ENCODE data around the gene LDB3.

Gene LDB3

DNA sequence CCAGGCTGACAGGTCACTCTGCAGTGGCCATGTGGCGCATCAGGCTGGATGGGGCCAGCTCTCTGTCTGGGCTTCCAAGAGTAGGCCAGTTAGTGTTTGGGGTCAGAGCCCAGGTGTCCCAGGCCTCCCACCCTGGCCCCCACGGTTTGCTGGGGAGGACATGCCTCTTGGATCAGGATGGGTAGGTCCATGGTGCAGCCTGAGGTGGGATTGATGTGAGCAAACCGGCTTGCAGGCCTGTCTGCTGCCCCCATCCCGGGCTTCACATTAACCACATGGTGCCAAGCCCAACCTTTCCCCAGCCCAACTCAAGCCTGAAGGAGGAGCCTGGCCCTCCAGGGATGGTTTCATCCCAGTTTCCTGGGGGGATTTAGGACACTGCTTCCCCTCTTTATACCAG, 39.2 kb downstream of the LDB3 start:
- DNase-seq, result no peak

DNA sequence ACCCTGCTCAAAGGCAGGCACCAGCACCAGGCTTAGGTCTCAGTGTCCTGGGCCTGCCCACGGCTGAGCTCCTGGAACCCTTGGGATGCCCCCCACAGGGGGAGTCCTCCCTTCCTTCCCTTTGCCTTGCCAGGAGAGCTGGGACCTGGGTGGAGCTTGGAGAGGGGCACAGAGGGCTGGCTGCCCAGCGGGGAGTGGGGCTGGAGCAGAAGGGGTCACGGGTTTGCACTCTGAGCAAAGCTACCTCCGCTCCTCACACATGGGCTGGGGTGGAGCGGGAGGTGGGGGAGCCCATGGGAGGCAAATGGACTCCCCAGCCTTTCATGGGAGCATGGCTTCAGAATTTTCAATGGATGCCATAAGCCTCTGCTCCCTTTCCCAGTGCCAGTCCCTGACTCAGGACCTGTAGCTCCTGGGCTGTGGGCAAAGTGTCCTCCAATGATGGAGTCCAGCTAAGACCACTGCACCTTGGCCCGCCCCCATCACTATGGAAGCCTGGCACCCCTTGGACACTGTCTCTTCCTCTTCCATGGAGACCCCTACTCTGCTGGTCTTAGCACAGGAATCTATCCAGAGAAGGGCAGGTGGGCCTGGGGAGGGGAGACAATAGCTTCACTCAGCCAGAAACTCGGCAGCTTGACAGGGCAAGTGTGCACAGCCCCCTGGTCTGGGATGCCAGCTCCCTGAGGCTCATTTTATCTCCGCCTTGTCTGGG, 39.9 kb downstream of the LDB3 start:
- DNase-seq, result no peak

- DNase-seq, result no peak
Measured at GRCh38 chr10:86708783-86709380, 40.6 kb downstream of the LDB3 start.

DNA sequence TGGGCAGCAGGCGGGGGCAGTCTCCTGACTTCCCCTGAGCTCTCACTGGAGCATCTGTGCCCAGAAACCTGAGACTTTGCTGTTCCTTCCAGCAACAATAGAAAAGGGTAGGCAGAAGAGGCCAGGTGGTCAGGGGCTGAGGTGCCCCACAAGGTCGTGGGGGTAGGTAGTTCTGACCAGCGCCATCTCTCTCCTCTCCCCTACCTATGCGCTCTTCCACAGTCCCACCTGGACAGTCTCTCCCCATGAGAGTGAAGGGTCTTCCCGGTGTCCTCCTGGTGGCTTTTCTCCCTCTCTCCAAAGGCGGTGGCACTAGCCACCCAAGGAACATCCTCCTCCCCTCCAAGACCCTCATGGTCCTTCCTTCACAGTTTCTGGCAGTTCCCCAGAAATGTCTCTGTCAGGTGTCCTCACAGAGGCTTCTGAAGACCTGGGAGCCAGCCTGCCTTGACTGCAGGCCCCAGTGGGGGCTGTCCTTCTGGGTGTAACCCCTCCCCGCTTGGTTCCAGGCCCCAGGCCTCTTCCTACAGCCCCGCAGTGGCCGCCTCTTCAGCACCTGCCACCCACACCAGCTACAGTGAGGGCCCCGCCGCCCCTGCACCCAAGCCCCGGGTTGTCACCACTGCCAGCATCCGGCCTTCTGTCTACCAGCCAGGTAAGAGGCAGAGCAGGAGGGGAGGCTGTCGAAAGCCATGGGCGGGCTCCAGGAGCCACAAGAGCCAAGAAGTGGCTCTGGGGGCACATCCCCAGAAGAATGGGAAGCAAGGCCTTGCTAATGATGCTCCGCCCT, 41.3 kb downstream of the LDB3 start:
- no peak for DNase-seq

DNA sequence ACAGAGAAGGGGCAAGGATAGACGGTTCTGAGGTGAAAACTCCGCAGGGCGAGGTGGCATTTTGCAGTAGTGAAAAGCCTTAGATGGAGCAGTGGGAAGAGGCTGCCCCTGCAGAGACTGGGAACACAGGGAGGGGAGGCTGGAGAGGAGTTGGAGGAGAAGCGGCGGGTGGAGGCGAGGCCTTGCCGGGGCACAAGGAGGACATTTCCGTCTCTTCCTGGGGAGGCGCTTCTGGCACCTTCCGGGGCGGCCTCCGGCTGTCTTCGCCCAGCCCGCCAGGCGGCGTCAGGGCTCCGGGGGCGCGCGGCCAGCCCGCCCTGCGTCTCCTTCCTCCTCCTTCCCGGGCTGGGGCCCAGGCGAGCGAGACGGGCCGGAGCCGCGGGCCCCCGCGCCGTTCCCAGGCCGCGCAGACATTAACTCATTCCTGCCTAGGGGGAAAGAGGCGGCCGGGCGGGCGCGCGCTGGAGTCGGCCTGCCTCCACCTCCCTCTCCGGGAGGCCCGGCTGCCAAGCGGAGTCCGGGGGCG, 42.7 kb downstream of the LDB3 start:
- peak; percentile 30 to 88 (median 72) for DNase-seq

DNA sequence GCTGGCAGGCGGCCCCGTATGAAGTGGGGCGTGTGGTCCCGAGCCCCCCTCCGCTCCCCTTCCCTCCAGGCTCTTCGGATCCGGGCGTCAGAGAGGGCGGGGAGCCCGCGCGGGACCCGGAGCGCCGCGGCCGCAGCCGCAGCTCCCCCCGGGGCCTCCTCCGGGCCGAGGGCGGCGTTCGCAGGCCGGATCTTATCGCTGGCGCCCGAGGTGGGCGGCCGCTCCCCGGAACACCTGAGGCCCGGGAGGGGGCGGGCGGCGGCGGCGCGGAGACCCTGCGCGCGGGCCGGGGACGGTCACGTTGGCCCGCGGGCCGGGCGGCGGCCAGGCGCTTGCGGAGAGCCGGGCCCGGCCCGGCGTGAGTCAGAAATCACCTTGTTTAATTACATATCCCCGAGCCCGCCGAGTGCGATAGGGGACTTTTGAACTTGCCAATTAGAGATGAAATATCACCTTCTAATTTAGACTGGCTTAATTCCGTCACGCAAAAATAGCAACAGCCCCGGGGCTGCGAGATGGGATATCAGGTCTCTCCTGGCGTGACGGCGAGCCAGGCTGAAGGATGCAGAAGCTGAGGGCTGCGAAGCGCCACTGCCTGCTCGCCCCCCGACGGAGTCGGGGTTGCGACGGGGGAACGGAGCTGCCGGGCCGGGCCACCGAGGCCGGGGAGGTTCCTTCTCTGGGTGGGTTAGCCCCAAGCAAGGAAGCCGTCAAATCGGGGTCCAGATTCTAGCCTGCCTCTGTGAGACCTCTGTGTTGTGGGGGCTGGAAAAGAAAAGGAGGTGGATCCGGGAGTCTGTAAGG, 43.4 kb downstream of the LDB3 start:
- peak in 7 of 14 donors; percentile 26 to 63 (median 58) for DNase-seq

GRCh38 chr10:86712317-86712707, 44.0 kb downstream of the LDB3 start:
- DNase-seq, result no peak

DNA sequence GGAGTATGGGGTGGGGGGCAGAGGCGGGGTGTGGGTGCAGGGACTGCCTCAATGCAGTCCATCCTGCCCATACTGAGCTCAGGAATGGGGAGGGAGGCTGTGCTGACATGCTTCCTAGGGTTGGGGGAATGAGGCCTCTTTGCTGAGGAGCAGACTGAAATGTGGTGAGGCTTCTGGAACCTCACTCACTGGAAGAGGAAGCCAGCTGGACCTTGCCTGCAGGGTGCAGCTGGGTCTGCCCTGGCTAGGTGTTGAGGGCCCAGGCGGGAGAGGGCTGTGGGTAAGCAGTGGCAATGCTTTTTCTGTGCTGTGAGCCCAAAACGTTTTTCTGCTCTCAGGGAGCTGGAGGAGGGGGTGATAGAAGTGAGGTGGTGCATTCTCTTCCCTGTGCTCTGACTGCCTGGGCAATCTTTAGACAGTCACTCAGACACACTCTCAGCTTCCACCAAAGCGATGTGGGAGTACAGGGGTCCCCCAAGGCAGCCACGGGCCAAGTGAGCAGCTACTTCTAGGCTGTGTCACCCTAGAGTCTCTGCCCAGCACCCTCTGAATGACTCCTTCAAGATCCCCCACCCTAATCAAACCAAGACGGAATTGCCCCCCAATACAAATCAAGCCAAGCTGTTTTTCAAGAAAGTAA, 47.0 kb downstream of the LDB3 start:
- no peak for DNase-seq

DNA sequence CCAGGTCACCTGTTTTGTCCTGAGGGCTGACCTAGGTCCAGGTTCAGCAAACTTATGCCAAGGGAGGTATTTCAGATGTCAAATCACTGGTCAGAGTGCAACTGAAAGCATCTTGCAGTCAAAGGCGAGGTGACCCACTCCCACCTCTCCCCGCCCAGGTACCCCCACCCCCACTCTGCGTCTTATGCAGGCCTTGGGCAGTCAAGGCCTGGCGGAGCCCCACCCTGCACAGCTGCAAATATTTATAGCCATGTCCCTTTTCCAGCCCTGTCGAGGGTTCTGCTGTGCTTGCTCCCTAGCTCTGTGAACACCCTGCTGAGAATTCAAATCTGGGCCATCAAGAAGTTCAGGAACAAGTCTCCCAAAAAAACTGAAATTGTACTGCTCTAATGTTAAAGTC, 47.5 kb downstream of the LDB3 start:
- no peak for DNase-seq

DNA sequence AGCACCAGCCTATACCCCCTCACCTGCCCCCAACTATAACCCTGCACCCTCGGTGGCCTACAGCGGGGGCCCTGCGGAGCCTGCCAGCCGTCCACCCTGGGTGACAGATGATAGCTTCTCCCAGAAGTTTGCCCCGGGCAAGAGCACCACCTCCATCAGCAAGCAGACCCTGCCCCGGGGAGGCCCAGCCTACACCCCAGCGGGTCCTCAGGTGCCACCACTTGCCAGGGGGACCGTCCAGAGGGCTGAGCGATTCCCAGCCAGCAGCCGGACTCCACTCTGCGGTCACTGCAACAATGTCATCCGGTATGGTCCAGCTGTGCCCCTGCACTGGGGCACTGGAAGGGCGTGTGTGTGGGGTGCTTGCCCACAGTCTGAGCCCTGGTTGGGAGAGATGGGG, 48.2 kb downstream of the LDB3 start:
- DNase-seq, result no peak

- DNase-seq, result no peak
Measured at GRCh38 chr10:86718556-86718955, 50.2 kb downstream of the LDB3 start.

DNA sequence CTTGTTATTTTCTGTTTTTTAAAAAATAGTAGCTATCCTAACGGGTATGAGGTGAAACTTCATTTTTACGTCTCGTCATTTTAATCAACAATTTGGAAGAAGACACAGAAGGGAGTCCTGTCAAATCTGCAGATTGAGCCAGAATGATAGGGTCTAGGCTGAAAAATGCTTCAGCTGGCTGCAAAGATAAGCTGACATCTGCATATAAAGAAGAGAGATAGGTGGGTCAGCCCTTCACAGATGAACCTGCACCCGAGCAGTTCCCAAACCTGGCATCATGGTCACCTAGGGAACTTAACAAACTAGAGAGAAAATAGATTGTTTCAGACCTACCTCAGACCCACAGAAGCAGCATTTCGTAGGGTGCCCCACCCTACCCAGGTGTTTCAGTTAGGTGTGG, 52.9 kb downstream of the LDB3 start:
- DNase-seq, result no peak

- no peak for DNase-seq
Measured at GRCh38 chr10:86723009-86723408, 54.7 kb downstream of the LDB3 start.

- DNase-seq, result no peak
Measured at GRCh38 chr10:86724445-86724844, 56.1 kb downstream of the LDB3 start.

DNA sequence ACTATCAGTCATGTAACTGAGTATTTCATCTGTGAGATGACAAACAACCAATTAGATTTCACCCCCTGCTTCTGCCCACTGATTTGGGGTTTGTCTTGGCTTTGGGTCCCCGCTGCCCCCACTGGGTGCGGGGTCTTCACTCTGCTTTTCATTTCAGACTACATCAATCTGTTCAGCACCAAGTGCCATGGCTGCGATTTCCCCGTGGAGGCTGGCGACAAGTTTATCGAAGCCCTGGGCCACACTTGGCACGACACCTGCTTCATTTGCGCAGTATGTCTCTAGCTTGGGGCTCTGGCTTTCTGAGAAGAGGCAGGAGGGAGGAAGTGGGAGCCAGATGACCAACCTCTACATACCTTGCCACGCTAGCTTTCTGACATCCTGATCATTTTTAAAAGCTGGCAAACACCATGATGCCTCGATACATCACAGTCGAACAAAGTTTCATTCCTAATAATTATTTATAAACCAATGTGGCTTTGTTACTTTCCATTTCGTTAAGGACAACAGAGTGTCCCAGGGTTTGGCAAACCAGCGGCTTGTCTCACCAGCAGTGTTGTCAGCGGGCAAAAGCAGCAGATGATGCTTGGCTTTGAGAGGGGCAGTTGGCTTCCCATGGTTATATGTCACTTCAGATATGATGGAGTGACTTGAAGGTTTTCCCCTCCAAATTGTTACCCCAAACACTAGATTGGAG, 57.8 kb downstream of the LDB3 start:
- DNase-seq, result no peak

- DNase-seq, result no peak
Measured at GRCh38 chr10:86726677-86726999, 58.3 kb downstream of the LDB3 start.

- peak in 2 of 14 donors; percentile 10 to 35 for DNase-seq
Measured at GRCh38 chr10:86727470-86727869, 59.2 kb downstream of the LDB3 start.

- DNase-seq, result no peak
Measured at GRCh38 chr10:86728056-86728455, 59.7 kb downstream of the LDB3 start.

DNA sequence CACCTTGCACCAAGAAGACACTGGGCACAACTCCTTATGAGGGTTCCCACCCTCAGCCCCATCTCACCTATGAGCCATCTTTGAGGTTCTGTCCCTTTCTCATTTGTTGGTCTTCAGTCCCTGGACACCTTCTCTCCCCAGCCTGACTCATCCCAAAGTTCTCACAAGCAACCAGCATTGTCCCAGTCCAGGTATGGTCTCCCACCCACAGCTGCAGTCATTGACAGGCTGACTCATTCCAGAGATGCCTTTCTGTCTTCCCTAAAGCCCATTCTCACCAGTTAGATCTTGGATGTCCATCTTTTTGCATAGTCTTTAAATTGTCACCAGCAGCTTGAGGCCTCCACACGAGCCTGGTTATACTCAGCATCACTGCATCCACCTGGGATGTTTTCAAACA, 61.4 kb downstream of the LDB3 start:
- DNase-seq, result no peak

- peak in 5 of 14 donors; percentile 11 to 37 (median 29) for DNase-seq
Measured at GRCh38 chr10:86730227-86730626, 61.9 kb downstream of the LDB3 start.

DNA sequence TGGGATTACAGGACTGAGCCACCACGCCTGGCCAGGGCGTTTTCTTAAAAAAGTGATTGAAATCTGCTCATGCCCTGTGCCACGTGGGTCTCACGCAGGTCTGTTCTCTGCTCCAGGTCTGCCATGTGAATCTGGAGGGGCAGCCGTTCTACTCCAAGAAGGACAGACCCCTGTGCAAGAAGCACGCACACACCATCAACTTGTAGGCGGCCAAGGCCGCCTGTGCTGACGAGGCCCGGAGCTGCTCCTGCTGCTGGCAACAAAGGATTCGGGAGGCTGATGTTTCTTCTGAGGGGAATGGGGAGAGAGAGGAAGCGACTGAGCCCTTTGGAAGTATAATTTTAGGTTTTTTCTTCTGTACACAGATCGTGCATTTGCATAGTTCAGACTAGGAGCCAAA, 64.5 kb downstream of the LDB3 start:
- DNase-seq, result peak in 1 of 14 donors; percentile 12

DNA sequence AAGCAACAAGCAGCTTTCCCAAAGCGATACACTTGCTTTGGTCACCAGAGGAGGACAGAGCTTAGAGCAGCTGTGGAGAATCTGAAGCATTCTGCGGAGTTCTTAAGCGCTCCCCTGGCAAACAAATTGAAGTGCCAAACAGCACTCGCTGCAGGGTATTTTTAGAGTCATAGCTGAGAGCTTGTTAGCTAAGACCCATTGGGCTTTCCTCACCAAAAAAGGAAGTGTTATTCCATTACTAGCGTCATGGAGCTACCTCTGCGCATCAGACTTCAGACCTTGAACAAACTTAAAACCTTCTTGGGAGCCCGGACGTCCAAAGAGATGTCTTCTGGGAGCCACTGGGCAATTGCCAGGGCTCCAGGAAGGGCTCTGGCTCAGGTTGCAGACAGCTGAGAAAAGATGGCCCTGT, 65.0 kb downstream of the LDB3 start:
- no peak for DNase-seq
